Measurements from ENCODE around the gene EPSTI1. TPM values are rescaled to one million over a fixed set of nuclear protein-coding genes. Genes with fewer than 3 reads are reported as not detected.
"Not testable (repeated sequence)": the region's sequence is repeated elsewhere in the genome, so short reads cannot be mapped to it uniquely, and the experiment has no call there.

Gene EPSTI1
- total RNA-seq, 2 donors from 2014 or later, result 18.6 to 48.8 TPM

- Mint-ChIP-seq H3K27ac (no peak overlapping the region), H3K4me3 (no peak overlapping the region), H3K4me1 (ENCODE audit: low read depth) (no peaks in the 10 kb centered on the region), H3K9me3 (no peaks in the 10 kb centered on the region), H3K27me3 (ENCODE audit: low read depth) (peaks cover 16% of the 10 kb centered on the region), H3K36me3 (ENCODE audit: insufficient read depth in 2 of 2) (no peaks in the 10 kb centered on the region)
- DNase-seq (no peak), ATAC-seq (replicated peaks in 1 of 2) (no peak)
Observed at GRCh38 chr13:42867232-42867631, 124.8 kb downstream of the EPSTI1 start.

GRCh38 chr13:42865768-42866102, 126.3 kb downstream of the EPSTI1 start:
- peaks cover 16% of the 10 kb centered on the region for H3K27me3 Mint-ChIP-seq (ENCODE audit: low read depth)
- no peaks in the 10 kb centered on the region for H3K4me1 Mint-ChIP-seq (ENCODE audit: low read depth)
- H3K4me3 Mint-ChIP-seq, result no peak overlapping the region

GRCh38 chr13:42864952-42865767, 126.9 kb downstream of the EPSTI1 start:
- DNase-seq, result no peak
- peaks cover 16% of the 10 kb centered on the region for H3K27me3 Mint-ChIP-seq (ENCODE audit: low read depth)
- H3K4me3 Mint-ChIP-seq, result no peak overlapping the region

More at GRCh38 chr13:42865768-42866102, 126.3 kb downstream of the EPSTI1 start:
- ATAC-seq (replicated peaks in 1 of 2) (no peak), DNase-seq (no peak)
- H3K9me3 Mint-ChIP-seq, result no peaks in the 10 kb centered on the region
- H3K27ac Mint-ChIP-seq, result no peak overlapping the region
- H3K36me3 Mint-ChIP-seq (ENCODE audit: insufficient read depth in 2 of 2), result no peaks in the 10 kb centered on the region

GRCh38 chr13:42862370-42862769, 129.7 kb downstream of the EPSTI1 start:
- not testable (repeated sequence) for H3K27ac Mint-ChIP-seq; H3K4me3 Mint-ChIP-seq; H3K9me3 Mint-ChIP-seq; DNase-seq; ATAC-seq (replicated peaks in 1 of 2); H3K4me1 Mint-ChIP-seq (ENCODE audit: low read depth); H3K36me3 Mint-ChIP-seq (ENCODE audit: insufficient read depth in 2 of 2)
- H3K27me3 Mint-ChIP-seq (ENCODE audit: low read depth), result peaks cover 16% of the 10 kb centered on the region

More at GRCh38 chr13:42864952-42865767, 126.9 kb downstream of the EPSTI1 start:
- no peak for ATAC-seq (replicated peaks in 1 of 2)
- Mint-ChIP-seq H3K4me1 (ENCODE audit: low read depth) (no peaks in the 10 kb centered on the region), H3K36me3 (ENCODE audit: insufficient read depth in 2 of 2) (no peaks in the 10 kb centered on the region), H3K9me3 (no peaks in the 10 kb centered on the region), H3K27ac (no peak overlapping the region)

- Mint-ChIP-seq H3K27me3 (ENCODE audit: low read depth) (peaks cover 16% of the 10 kb centered on the region), H3K36me3 (ENCODE audit: insufficient read depth in 2 of 2) (no peaks in the 10 kb centered on the region), H3K27ac (no peak overlapping the region), H3K9me3 (no peaks in the 10 kb centered on the region), H3K4me1 (ENCODE audit: low read depth) (no peaks in the 10 kb centered on the region), H3K4me3 (no peak overlapping the region)
- DNase-seq (no peak), ATAC-seq (replicated peaks in 1 of 2) (no peak)
Observed at GRCh38 chr13:42860485-42860884, 131.6 kb downstream of the EPSTI1 start.

GRCh38 chr13:42859760-42860159, 132.3 kb downstream of the EPSTI1 start:
- Mint-ChIP-seq H3K27ac (no peak overlapping the region), H3K4me1 (ENCODE audit: low read depth) (no peaks in the 10 kb centered on the region), H3K36me3 (ENCODE audit: insufficient read depth in 2 of 2) (no peaks in the 10 kb centered on the region), H3K9me3 (no peaks in the 10 kb centered on the region), H3K4me3 (no peak overlapping the region), H3K27me3 (ENCODE audit: low read depth) (peaks cover 16% of the 10 kb centered on the region)
- DNase-seq, result no peak
- no peak for ATAC-seq (replicated peaks in 1 of 2)

- H3K4me3 Mint-ChIP-seq, result no peak overlapping the region
Observed at GRCh38 chr13:42855410-42855809, 136.6 kb downstream of the EPSTI1 start.

GRCh38 chr13:42852136-42852535, 139.9 kb downstream of the EPSTI1 start:
- no peaks in the 10 kb centered on the region for H3K36me3 Mint-ChIP-seq (ENCODE audit: insufficient read depth in 2 of 2)
- H3K27ac Mint-ChIP-seq, result no peak overlapping the region
- peaks cover 12% of the 10 kb centered on the region for H3K27me3 Mint-ChIP-seq (ENCODE audit: low read depth)
- ATAC-seq (replicated peaks in 1 of 2) (no peak), DNase-seq (no peak)
- H3K9me3 Mint-ChIP-seq, result no peaks in the 10 kb centered on the region
- H3K4me3 Mint-ChIP-seq, result no peak overlapping the region
- no peaks in the 10 kb centered on the region for H3K4me1 Mint-ChIP-seq (ENCODE audit: low read depth)

More at GRCh38 chr13:42855410-42855809, 136.6 kb downstream of the EPSTI1 start:
- Mint-ChIP-seq H3K27me3 (ENCODE audit: low read depth) (peaks cover 12% of the 10 kb centered on the region), H3K9me3 (no peaks in the 10 kb centered on the region), H3K27ac (no peak overlapping the region), H3K36me3 (ENCODE audit: insufficient read depth in 2 of 2) (no peaks in the 10 kb centered on the region), H3K4me1 (ENCODE audit: low read depth) (no peaks in the 10 kb centered on the region)
- ATAC-seq (replicated peaks in 1 of 2), result no peak
- DNase-seq, result no peak

- no peak overlapping the region for H3K27ac Mint-ChIP-seq
- H3K4me1 Mint-ChIP-seq (ENCODE audit: low read depth), result no peaks in the 10 kb centered on the region
- no peaks in the 10 kb centered on the region for H3K36me3 Mint-ChIP-seq (ENCODE audit: insufficient read depth in 2 of 2)
- DNase-seq (no peak), ATAC-seq (replicated peaks in 1 of 2) (no peak)
- H3K27me3 Mint-ChIP-seq (ENCODE audit: low read depth), result peaks cover 27% of the 10 kb centered on the region
- H3K4me3 Mint-ChIP-seq, result no peak overlapping the region
- H3K9me3 Mint-ChIP-seq, result no peaks in the 10 kb centered on the region
Observed at GRCh38 chr13:42849200-42849599, 142.8 kb downstream of the EPSTI1 start.

- no peak for ATAC-seq (replicated peaks in 1 of 2)
- peaks cover 26% of the 10 kb centered on the region for H3K27me3 Mint-ChIP-seq (ENCODE audit: low read depth)
- H3K9me3 Mint-ChIP-seq, result no peaks in the 10 kb centered on the region
- H3K36me3 Mint-ChIP-seq (ENCODE audit: insufficient read depth in 2 of 2), result no peaks in the 10 kb centered on the region
- H3K4me3 Mint-ChIP-seq, result no peak overlapping the region
- H3K27ac Mint-ChIP-seq, result no peak overlapping the region
- no peaks in the 10 kb centered on the region for H3K4me1 Mint-ChIP-seq (ENCODE audit: low read depth)
- DNase-seq, result no peak
Observed at GRCh38 chr13:42847891-42848663, 144.0 kb downstream of the EPSTI1 start.

- Mint-ChIP-seq H3K36me3 (ENCODE audit: insufficient read depth in 2 of 2) (no peaks in the 10 kb centered on the region), H3K4me3 (no peak overlapping the region), H3K9me3 (no peaks in the 10 kb centered on the region), H3K27ac (no peak overlapping the region), H3K27me3 (ENCODE audit: low read depth) (peaks cover 9% of the 10 kb centered on the region), H3K4me1 (ENCODE audit: low read depth) (peaks cover 9% of the 10 kb centered on the region)
- no peak for DNase-seq
- no peak for ATAC-seq (replicated peaks in 1 of 2)
Observed at GRCh38 chr13:42836930-42837690, 154.9 kb downstream of the EPSTI1 start.

All from activated T-cell treated with anti-CD3 and anti-CD28 coated beads, Interleukin-2, amount 50 U/mL, for 72 hours (primary cell).